Measurements from ENCODE around the gene ENAH.

The ENAH gene

GRCh38 chr1:225449261-225449660, 203.7 kb downstream of the ENAH start:
- DNase-seq: no peak

DNA sequence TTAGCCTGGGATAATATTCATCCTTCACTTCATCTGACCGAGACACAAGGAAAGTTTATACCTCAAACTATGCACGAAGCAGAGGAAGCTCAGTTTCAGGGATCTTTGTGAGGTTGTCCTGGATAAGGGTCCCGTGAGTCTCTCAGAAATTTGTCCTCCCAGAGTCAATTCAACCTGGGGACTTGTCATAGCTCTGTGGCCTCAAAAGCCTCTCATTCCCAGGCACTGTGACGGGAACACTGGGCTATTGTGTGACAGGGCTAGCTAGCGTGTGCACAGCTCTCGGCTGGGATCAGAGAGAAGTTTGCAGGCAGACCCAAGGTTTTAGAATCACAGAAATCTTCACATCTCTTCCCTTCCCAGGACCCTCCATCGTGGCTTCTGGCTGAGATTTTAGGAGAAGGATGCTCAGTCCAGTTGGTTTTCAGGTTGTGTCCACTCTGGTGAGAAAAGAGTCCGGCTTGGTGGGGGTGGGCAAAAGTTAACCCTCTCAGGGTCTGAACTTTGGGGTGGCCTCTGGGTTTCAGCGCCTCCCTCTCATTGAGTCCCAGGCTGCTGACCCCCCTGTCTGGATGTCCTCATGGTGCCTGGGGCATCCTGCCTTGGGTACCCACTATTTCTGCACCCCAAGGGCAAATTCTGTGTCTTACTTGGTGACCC, 204.6 kb downstream of the ENAH start:
- no peak for DNase-seq

DNA sequence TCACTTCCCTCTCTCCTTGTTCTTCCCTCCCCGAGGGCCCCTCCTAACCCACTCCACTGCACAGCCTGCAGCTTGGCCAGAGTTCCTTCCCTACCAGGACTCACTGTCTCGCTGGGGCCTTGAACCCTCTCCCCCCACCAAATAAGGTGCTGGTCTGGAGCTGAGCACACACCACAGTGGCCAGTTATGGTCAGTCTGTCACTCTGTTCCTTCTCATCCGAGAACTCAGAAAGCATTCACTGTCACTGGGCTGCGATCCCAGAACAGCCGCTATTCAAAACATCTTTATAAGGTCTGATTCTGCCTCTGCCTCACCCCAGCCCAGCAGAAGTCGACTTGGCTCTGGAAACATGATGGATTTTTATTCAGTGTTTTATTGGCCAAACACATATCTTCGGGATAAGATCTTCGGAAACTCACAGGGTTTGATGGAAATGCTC, 205.3 kb downstream of the ENAH start:
- no peak for DNase-seq

DNA sequence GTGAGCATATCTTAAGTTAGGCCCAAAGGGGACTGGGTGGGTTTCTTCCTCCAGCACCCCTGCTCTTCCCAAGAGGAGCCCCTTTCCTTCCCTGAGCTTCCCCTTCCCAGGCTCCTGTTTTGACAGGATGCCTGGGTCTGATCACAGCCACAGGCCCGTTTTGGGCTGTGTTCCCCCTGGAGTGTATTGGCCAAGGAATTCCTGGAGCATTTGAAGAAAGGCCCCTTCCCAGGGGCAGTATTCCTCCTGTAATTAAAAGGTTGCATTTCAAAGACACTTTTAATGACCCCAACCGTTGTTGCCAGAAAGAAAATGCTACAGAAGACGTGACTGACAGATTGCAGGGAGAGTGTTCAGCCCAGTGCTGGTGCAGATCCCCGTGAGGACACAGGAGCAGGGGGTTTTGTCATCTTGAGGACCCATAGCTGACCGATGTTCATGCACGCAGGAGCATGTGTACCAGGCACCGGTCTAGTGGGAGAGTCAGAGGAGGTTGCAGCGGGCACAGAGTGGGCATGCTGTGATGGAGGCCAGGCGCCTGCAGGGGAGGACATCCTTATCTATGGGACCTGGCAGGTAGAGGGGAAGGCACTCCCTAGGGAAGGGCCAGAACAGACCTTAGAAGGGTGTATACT, 205.8 kb downstream of the ENAH start:
- DNase-seq: no peak

DNA sequence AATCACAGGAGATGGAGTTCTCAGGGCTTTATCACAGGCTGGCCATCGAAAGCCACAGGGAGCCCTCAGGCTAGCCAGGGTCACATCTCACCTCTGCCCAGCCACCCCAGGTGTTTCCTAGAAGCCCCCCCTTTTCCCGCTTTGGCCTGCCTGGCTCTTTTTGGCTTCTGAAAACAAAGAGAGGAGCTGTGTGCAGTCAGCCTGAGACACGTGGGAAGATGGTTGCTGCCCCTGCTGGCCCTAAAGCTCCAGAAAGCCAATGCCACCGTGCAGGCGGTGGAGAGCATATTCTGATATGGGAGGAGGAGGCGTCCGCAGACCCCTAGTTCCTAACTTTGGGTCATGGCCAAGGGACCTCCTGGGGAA, 206.3 kb downstream of the ENAH start:
- DNase-seq: no peak

DNA sequence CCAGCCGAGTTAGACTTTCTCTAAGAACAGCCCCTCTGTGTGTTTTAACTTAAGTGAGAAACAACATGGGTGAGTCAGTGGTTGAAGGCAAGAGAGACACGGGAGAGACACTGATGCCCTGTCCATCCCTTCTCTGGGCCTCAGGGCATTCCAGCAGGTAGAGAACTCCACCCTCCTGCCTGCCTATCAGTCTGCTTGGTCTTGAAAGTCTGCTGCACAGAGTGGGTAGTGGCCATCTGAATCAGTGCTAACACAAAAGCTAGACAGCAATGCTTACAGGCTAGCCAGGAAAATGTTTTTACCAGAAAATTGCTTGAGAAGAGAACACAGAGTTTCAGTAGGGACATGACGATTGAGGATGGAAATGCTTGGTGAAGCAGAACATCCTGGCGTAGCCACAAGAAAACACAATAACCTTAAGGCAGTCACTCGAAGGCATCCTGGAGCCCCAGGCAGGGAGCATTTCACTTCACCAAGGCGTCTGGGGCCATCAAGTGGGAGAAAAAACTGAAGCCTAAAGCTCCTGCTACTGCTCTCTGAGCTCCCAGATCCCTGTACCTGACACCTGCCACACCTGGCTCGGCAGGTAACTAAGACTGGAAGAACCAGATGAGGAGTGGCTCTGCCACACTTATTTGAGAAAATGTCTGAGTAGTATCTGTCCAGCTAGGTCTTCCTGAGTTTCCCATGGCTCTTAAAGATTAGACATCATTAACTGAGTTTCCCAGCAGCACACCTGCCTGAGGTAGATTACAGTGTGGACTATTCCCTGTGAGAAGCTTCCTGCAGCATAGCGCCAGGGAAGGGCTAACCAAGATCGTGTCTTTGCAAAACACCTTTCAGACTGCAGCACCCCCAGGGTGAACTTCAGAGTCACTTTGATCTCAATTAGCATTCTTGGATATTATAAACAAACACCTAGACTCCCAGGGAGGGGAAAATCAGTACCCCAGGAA, 207.0 kb downstream of the ENAH start:
- peak in 1 of 2 experiments; percentile 9 for DNase-seq

DNA sequence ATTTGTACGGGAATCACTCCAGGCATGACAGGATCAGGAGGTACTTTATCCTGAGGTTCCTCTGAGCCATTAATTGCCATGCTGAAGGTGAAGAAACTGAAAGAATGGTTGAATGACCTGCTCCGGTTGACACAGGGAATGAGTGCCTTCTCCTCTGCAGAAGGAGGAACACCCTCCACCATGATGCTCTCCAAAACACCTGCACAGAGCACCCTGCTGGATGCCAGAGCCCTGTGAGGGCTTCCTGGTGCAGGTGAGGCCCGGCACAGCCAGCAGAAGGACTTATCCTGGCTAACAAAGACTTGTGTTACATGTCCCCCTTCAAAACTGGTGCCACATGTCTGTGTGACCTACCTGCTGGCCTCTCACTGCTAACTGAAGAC, 210.8 kb downstream of the ENAH start:
- no peak for DNase-seq

GRCh38 chr1:225441314-225442122, 211.4 kb downstream of the ENAH start:
- no peak for DNase-seq

DNA sequence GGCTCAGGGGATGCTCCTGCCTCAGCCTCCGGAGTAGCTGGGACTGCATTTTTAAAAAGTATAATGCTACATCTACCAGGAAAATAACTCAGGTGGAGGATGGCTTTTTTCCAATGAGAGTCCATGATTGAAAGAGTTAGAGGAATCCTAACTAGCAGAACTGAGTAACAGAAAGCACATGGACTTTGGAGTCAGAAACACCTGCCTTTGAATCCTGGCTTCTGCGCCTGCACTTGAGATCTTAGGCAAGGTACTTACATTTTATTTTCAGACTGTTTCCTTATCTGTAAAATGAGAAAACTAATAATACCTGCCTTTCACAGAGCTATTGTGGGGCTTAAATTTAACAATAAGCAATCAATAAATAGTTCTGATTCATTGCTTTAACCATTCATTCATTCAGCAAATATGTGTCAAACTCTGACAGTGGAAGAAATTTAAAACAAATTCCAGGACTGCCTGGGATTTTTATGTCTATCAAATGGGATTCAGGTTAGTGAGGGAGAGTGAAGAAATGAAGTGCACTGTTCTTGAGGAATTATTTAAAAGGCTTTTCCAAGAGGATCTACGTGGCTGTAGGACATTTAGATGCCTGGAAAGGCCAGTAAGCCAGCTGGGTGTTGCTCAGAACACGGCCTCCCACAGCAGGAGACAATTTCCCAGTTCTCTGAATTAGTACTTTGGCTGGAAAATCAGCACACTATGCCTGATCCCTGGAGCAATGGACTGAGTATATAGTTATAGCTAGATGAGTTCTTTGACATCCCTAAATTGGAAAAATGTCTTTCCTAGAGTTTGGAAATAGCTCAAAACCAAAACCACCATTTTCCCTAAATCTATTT, 212.3 kb downstream of the ENAH start:
- no peak for DNase-seq

DNA sequence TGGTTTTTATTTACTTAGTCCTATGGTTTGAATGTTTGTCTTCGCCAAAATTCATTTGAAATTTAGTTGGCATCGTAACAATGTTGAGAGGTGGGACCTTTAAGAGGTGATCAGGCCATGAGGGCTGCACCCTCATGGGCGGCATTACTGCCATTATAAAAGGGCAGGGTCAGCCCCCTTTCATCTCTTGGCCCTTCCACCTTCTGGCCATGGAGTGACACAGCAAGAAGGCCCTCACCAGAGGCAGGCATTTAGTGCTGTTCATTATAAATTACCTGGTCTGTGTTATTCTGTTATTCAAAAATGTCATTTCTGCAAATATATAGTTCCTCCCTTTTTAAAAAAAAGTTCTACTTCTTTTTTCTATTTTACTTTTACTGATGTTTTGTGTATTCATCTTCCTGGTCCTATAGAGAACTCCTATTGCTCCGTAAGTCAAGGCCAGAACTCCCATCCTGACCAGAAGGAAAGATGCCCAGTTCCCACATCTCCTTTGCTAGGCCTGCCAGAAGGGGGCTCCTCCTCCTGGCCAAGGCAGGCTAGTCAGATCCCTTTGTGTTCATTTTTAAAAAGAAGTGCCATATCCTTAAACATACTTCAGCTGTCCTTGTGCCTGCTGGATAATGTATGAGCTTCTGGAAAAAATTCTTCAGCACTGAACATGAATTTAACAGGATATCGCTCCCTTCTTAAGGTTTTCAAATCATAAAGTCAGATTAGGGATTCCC, 215.0 kb downstream of the ENAH start:
- DNase-seq: peak in 1 of 2 experiments; percentile 9
